Testis (tissue), 3 donors: ENCODE results near the gene CLDN11. TPM values are rescaled to one million over a fixed set of nuclear protein-coding genes. Genes with fewer than 3 reads are reported as not detected.
A peak's percentile ranks its signal among the peaks of the same experiment; 100 is the strongest.

Experiments
- DNase-seq: peaks from one replicate; pipeline ENCODE4 v3.0.0-alpha.2; 2019
- H3K27ac ChIP-seq, 2 donors: fragments of 200-600 bp; sonication (generic); one replicate each; pipeline ENCODE4 v1.5.1; 2019
- H3K27me3 ChIP-seq: fragments of 200-600 bp; sonication (generic); one replicate; pipeline ENCODE4 v1.5.1; 2019
- H3K36me3 ChIP-seq: fragments of 200-600 bp; sonication (generic); one replicate; pipeline ENCODE4 v1.5.1; 2017; ENCODE audit warnings: low read depth; ENCODE audit errors: missing control alignments
- H3K4me1 ChIP-seq: fragments of 200-600 bp; sonication (generic); one replicate; pipeline ENCODE4 v1.5.1; 2019
- H3K4me3 ChIP-seq, 2 donors: fragments of 200-600 bp; sonication (generic); one replicate each; pipeline ENCODE4 v1.5.1; 2017 to 2019
- H3K9me3 ChIP-seq: fragments of 200-600 bp; sonication (generic); one replicate; pipeline ENCODE4 v1.5.1; 2017
- POLR2A ChIP-seq: fragments of 450-650 bp; IDR thresholded peaks from one replicate; pipeline ENCODE4 v1.6.1; 2017; ENCODE audit warnings: antibody characterized with exemption, mild to moderate bottlenecking, moderate library complexity
- WGBS, 2 donors: methylation state at CpG; one replicate each; pipeline ENCODE4 v1.1.5; 2018; 5-methylcytosine and 5-hydroxymethylcytosine counted together
- intact Hi-C: fragments of 100-400 bp; cut with DNase I; formaldehyde crosslinking; loops from one replicate; pipeline ENCODE4 v1.15.1; 2023; ENCODE audit warnings: low total_unique reads
- polyA plus RNA-seq: library from polyadenylated mRNA; stranded (reverse); fragments of 350-450 nt; fragmentation: Illumina TruSeq; extraction: RNeasy Lipid Tissue Mini Kit (QIAGEN cat#74804); gene quantifications from one replicate; pipeline ENCODE4 v1.2.3, GENCODE V29; 2014; ENCODE audit warnings: low read depth, low replicate concordance; ENCODE audit not compliant: insufficient read depth
- total RNA-seq, 2 donors: library from RNA; depleted of rRNA; stranded (reverse); fragments of >200 nt; gene quantifications; one replicate each; pipeline ENCODE4 v1.2.3, GENCODE V29; 2016
- TF ChIP-seq, protein P1 (sequence below), 3 experiments: fragments of 450-650 bp in 2 of 3; fragments of 200-600 bp in 1 of 3; sonication (generic) in 1 of 3; IDR thresholded peaks; one replicate each; pipeline ENCODE4 v1.5.1; 2016 to 2019; ENCODE audit warnings: antibody characterized with exemption in 3 of 3, mild to moderate bottlenecking in 2 of 3, moderate library complexity in 1 of 3

CLDN11 gene
- total and polyA plus RNA-seq, 3 donors from 2014 or later: 378 to 1,538 (median 1,237) TPM

DNA sequence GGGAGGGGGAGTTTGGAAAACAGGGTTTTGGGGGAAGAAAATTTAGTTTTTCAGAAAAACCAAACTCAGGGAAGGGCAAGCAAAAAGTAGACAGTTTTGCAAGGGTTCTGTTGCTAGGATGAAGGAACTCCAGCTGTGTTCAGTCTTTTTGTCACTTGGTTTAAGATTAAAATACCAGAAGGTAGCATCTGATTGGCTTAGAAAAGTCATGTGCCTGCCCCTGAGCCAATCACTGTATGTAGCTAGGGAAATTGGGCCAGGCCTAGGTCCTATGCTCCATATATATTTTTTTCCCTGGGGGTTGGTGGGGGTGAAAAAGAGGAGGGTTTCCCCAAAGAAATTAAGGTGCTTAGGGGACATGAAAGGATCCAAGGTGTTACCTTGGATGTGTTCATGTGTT is 24.3 kb downstream of the CLDN11 start:
- TF ChIP-seq, protein P1, sequence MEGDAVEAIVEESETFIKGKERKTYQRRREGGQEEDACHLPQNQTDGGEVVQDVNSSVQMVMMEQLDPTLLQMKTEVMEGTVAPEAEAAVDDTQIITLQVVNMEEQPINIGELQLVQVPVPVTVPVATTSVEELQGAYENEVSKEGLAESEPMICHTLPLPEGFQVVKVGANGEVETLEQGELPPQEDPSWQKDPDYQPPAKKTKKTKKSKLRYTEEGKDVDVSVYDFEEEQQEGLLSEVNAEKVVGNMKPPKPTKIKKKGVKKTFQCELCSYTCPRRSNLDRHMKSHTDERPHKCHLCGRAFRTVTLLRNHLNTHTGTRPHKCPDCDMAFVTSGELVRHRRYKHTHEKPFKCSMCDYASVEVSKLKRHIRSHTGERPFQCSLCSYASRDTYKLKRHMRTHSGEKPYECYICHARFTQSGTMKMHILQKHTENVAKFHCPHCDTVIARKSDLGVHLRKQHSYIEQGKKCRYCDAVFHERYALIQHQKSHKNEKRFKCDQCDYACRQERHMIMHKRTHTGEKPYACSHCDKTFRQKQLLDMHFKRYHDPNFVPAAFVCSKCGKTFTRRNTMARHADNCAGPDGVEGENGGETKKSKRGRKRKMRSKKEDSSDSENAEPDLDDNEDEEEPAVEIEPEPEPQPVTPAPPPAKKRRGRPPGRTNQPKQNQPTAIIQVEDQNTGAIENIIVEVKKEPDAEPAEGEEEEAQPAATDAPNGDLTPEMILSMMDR (IDR thresholded peaks at IDR 0.05): no peak
- no peak for TF ChIP-seq POLR2A
- intact Hi-C loops: no loop called here
- no peak overlapping the region for H3K4me3 ChIP-seq

DNA sequence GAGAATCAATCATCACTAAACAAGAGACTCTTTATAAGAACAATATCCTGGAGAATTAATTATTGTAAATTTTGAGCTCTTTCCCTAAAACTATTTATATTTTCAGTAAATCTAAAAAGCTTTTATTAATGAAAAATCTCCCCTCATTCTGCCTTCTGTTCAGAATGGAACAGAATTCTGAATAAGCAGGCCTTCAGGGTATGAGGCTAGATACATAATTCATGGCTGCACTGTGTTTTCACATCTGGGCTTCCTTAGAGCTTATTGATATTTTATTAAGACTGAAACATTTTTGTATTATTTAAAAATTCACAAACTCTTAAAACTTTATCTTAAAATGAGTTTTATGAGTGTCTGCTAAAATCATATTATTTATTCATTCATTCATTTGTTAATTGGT is 24.8 kb downstream of the CLDN11 start:
- H3K27ac ChIP-seq: no peak overlapping the region
- H3K4me1 ChIP-seq: peaks cover 8% of the 10 kb centered on the region
- intact Hi-C loops: no loop called here
- TF ChIP-seq POLR2A: no peak
- TF ChIP-seq, protein P1 (IDR thresholded peaks at IDR 0.05): no peak
- DNase-seq: no peak
- H3K27me3 ChIP-seq: no peaks in the 10 kb centered on the region
- no peak overlapping the region for H3K4me3 ChIP-seq
- no peaks in the 10 kb centered on the region for H3K36me3 ChIP-seq
- no peaks in the 10 kb centered on the region for H3K9me3 ChIP-seq

More for the DNA sequence above, 24.3 kb downstream of the CLDN11 start:
- Histone ChIP-seq H3K27me3 (no peaks in the 10 kb centered on the region), H3K4me1 (peaks cover 10% of the 10 kb centered on the region), H3K9me3 (no peaks in the 10 kb centered on the region), H3K36me3 (no peaks in the 10 kb centered on the region), H3K27ac (no peak overlapping the region)
- DNase-seq: no peak

GRCh38 chr3:170448584-170448983 is 29.9 kb downstream of the CLDN11 start:
- no peaks in the 10 kb centered on the region for H3K9me3 ChIP-seq
- TF ChIP-seq, protein P1 (IDR thresholded peaks at IDR 0.05): no peak
- TF ChIP-seq POLR2A: no peak
- intact Hi-C loops: no loop called here
- no peak overlapping the region for H3K4me3 ChIP-seq
- no peaks in the 10 kb centered on the region for H3K27me3 ChIP-seq
- H3K36me3 ChIP-seq: no peaks in the 10 kb centered on the region
- H3K4me1 ChIP-seq: peaks cover 19% of the 10 kb centered on the region
- H3K27ac ChIP-seq: peak overlapping the region; percentile 68 to 75
- no peak for DNase-seq
- 49 to 61% methylated on average over 3 of the region's 3 CpGs for WGBS, 2 donors

DNA sequence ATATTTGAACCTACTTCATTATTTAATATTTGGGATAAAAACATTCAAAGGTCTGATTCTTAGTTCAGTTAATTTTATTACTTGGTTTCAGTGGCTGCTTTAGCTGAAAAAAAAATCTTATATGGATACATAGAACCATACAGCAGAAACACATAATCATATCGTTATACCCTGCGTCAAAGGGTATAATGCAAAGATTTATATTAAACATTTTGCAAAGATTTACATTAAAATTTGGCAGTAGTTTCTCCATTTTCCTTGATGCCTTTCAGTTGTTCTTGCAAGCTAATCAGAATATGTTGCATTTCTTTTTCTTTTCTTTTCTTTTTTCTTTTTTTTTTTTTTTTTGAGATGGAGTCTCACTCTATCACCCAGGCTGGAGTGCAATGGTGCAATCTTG is 31.4 kb downstream of the CLDN11 start:
- 88 to 94% methylated on average over 2 of the region's 2 CpGs for WGBS, 2 donors
- TF ChIP-seq, protein P1 (IDR thresholded peaks at IDR 0.05): no peak
- TF ChIP-seq POLR2A: no peak
- Histone ChIP-seq H3K36me3 (no peaks in the 10 kb centered on the region), H3K27me3 (no peaks in the 10 kb centered on the region), H3K4me3 (no peak overlapping the region), H3K9me3 (no peaks in the 10 kb centered on the region), H3K27ac (no peak overlapping the region), H3K4me1 (peaks cover 26% of the 10 kb centered on the region)
- no peak for DNase-seq
- intact Hi-C loops: no loop called here

GRCh38 chr3:170454509-170454908 is 35.8 kb downstream of the CLDN11 start:
- H3K9me3 ChIP-seq: no peaks in the 10 kb centered on the region
- no peak overlapping the region for H3K4me3 ChIP-seq
- no peaks in the 10 kb centered on the region for H3K36me3 ChIP-seq
- intact Hi-C loops: no loop called here
- TF ChIP-seq POLR2A: no peak
- TF ChIP-seq, protein P1 (IDR thresholded peaks at IDR 0.05): no peak
- H3K27me3 ChIP-seq: no peaks in the 10 kb centered on the region
- H3K4me1 ChIP-seq: peaks cover 25% of the 10 kb centered on the region
- 27 to 37% methylated on average over 6 of the region's 6 CpGs for WGBS, 2 donors
- DNase-seq: no peak
- peak overlapping the region; percentile 28 to 42 for H3K27ac ChIP-seq
